GM12878 (cell line): ENCODE data around the gene BMP7.

ENCODE experiments used
- CEBPB ChIP-seq, 2 experiments: fragments of 150-350 bp in 1 of 2; IDR thresholded peaks; 2 replicates each; pipeline ENCODE4 v1.6.1; 2012 to 2014; ENCODE audit warnings: low read depth in 2 of 2, low read length in 2 of 2, borderline replicate concordance in 1 of 2, inconsistent platforms in 1 of 2
- CTCF ChIP-seq, 3 experiments: IDR thresholded peaks in 2 of 3; conservative IDR thresholded peaks in 1 of 3; 2 replicates each; pipeline ENCODE4 v1.5.1; 2011; ENCODE audit warnings: low read depth in 3 of 3, low read length in 3 of 3, mild to moderate bottlenecking in 3 of 3, control low read depth in 2 of 3, moderate library complexity in 2 of 3, inconsistent platforms in 1 of 3, mixed read lengths in 1 of 3; ENCODE audit not compliant: control insufficient read depth in 2 of 3, insufficient read depth in 1 of 3; ENCODE audit errors: extremely low read depth in 1 of 3
- EGR1 ChIP-seq, 2 experiments: IDR thresholded peaks; 1 replicate in 1 of 2; 2 replicates in 1 of 2; pipeline ENCODE4 v1.6.1; 2011 to 2012; ENCODE audit warnings: low read depth in 2 of 2, low read length in 2 of 2, borderline replicate concordance in 1 of 2, mild to moderate bottlenecking in 1 of 2, moderate library complexity in 1 of 2
- FOXM1 ChIP-seq: IDR thresholded peaks from 2 replicates; pipeline ENCODE4 v1.6.1; 2012; ENCODE audit warnings: low read depth, mild to moderate bottlenecking, inconsistent platforms, low read length, moderate library complexity
- POLR2A ChIP-seq: IDR thresholded peaks from 2 replicates; pipeline ENCODE4 v1.6.1; 2011; ENCODE audit warnings: low read depth, mild to moderate bottlenecking, low read length
- POLR2AphosphoS5 ChIP-seq: IDR thresholded peaks from 2 replicates; pipeline ENCODE4 v1.6.1; 2011; ENCODE audit warnings: mild to moderate bottlenecking, low read length, inconsistent platforms
- RCOR1 ChIP-seq: conservative IDR thresholded peaks from 2 replicates; pipeline ENCODE4 v1.6.1; 2012; ENCODE audit warnings: low read depth, low read length, improper control_type of control experiment
- TBL1XR1 ChIP-seq: IDR thresholded peaks from 2 replicates; pipeline ENCODE4 v1.6.1; 2012; ENCODE audit warnings: low read depth, low read length, improper control_type of control experiment

GRCh38 chr20:57134804-57135203, 131.6 kb downstream of the BMP7 start:
- TF ChIP-seq POLR2A (no peak), RCOR1 (no peak), CTCF (IDR thresholded peaks at IDR 0.05 in 2 of 3, conservative IDR thresholded peaks at IDR 0.05 in 1 of 3; ENCODE audit: control insufficient read depth in 2 of 3, extremely low read depth in 1 of 3, insufficient read depth in 1 of 3, low read depth in 3 of 3, low read length in 3 of 3) (no peak), POLR2AphosphoS5 (no peak), TBL1XR1 (no peak), FOXM1 (no peak), CEBPB (IDR thresholded peaks at IDR 0.05; ENCODE audit: borderline replicate concordance in 1 of 2, low read depth in 2 of 2, low read length in 2 of 2) (no peak), EGR1 (IDR thresholded peaks at IDR 0.05; ENCODE audit: borderline replicate concordance in 1 of 2, low read depth in 2 of 2, low read length in 2 of 2) (no peak)
